GM18499 (cell line): ENCODE results near the gene OBP2A.

Experiments
- ATAC-seq: cut with Tn5 transposase; IDR thresholded peaks from one replicate; pipeline ENCODE4 v1.9.1; 2021; ENCODE audit warnings: moderate number of reproducible peaks; ENCODE audit not compliant: insufficient read depth, unreplicated experiment

Gene OBP2A

DNA sequence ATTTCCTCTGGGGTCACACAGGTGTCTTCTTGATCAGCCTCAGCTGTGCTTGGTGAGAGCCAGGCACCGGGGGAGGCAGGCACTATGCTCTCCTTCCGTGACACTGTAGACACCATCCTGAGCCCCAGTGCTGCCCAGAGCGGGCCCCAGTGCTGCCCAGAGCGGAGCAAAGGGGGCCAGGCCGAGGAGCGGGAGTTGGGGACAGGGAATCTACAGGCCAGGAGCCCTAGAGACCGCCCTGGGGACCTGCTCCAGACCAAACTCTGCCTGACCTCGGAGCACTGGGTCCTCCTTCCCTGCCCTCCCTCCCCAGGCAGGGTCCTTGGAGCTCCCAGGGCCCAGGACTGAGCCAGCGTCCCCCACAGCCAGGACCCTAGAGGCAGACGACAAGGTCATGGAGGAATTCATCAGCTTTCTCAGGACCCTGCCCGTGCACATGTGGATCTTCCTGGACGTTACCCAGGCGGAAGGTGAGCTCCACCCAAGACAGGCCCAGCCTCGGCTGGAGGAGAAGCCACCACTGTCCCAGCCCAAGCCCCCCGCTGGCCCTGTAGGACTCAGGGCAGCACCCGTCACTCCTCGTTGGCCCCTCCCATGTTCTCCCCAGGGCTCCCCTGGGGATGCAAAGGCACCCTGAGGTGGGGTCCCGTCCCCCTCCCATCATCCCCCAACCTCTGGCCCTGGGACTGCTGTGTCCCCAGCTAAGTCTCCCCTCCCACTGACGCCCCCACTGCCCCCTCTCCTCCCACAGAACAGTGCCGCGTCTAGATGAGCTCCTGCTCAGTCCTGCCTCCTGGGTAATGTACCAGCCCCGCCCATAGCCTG lies 45.8 kb downstream of the OBP2A start:
- no peak for ATAC-seq

DNA sequence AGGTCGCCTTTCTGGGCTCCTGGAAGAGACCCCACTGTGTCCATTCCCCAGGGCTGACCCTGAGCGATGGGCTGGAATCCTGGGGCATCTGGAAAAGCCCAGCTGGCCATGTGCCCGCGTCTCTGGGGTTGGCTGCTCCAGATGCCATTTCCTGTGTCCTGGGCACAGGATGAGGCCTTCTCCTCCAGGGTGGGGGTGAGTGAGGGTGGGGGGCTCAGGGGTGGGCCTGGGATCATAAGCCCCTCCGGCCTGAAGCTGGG lies 46.3 kb downstream of the OBP2A start:
- ATAC-seq, result no peak

DNA sequence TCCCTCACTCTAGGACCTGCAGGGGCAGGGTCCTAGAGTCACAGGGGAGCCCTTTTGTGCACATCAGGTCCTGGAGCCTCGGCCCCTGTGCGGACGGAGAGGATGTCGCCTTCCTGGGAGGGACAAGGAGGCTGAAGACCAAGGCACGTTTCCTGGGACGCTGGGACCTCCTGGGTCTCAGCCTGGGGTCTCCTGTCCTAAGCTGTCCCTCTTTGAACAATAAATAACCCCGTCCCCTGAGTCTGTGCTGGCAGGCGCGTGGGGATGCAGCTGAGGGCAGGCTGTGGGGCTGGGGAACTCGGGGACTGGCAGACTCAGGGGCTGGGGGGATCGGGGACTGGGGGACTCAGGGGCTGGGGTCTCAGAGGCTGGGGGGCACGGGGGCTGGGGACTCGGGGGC lies 46.7 kb downstream of the OBP2A start:
- no peak for ATAC-seq

DNA sequence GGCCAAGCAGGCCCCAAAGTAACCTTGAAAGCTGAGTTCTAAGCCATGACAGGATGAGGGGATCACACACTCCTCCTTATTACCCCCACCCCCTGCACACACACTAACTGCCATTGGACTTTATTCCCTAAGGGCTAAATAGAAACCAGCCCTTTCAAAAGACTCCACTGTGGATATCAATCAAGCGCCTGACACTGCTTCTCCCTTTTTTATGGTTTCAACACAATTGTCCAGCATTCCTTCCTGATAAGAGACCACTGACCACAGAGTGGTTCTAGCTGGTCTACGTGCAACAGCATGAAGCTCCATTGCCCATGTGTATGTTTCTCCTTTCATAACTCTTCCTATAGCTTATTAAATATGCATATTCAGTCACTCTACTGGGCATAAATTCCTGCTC lies 50.3 kb downstream of the OBP2A start:
- no peak for ATAC-seq
